GM19023 (cell line): ENCODE results near the gene SLC25A36.
"Not testable (repeated sequence)": the region's sequence is repeated elsewhere in the genome, so short reads cannot be mapped to it uniquely, and the experiment has no call there.

Experiments used
- ATAC-seq: cut with Tn5 transposase; IDR thresholded peaks from one replicate; pipeline ENCODE4 v1.9.1; 2021; ENCODE audit warnings: mild to moderate bottlenecking, moderate library complexity; ENCODE audit not compliant: unreplicated experiment

The SLC25A36 gene

GRCh38 chr3:140931016-140931454 is 10.6 kb upstream of the SLC25A36 start:
- ATAC-seq = no peak

GRCh38 chr3:140931801-140932200 is 9.8 kb upstream of the SLC25A36 start:
- no peak for ATAC-seq

GRCh38 chr3:140933109-140933508 is 8.5 kb upstream of the SLC25A36 start:
- ATAC-seq = no peak

GRCh38 chr3:140933552-140933951 is 8.1 kb upstream of the SLC25A36 start:
- no peak for ATAC-seq

GRCh38 chr3:140939305-140939704 is 2.3 kb upstream of the SLC25A36 start:
- ATAC-seq = not testable (repeated sequence)

GRCh38 chr3:140941090-140941433 is 574 bp upstream of the SLC25A36 start:
- no peak for ATAC-seq

- ATAC-seq = peak; percentile 51
These were observed 827 bp downstream of the SLC25A36 start for GRCh38 chr3:140942221-140943104.

GRCh38 chr3:140943781-140944552 is 2.3 kb downstream of the SLC25A36 start:
- no peak for ATAC-seq

- no peak for ATAC-seq
These were observed 7.0 kb downstream of the SLC25A36 start for GRCh38 chr3:140948460-140949249.

- no peak for ATAC-seq
These were observed 8.5 kb downstream of the SLC25A36 start for GRCh38 chr3:140950144-140950543.

- ATAC-seq = no peak
These were observed 9.2 kb downstream of the SLC25A36 start for GRCh38 chr3:140950863-140951262.

GRCh38 chr3:140951750-140952149 is 10.1 kb downstream of the SLC25A36 start:
- not testable (repeated sequence) for ATAC-seq

GRCh38 chr3:140953028-140953960 is 11.7 kb downstream of the SLC25A36 start:
- ATAC-seq = no peak

GRCh38 chr3:140954576-140954975 is 12.9 kb downstream of the SLC25A36 start:
- ATAC-seq = no peak

GRCh38 chr3:140955645-140956044 is 14.0 kb downstream of the SLC25A36 start:
- no peak for ATAC-seq

- ATAC-seq = no peak
These were observed 14.6 kb downstream of the SLC25A36 start for GRCh38 chr3:140956058-140956835.

GRCh38 chr3:140972833-140973232 is 31.2 kb downstream of the SLC25A36 start:
- no peak for ATAC-seq

- ATAC-seq = no peak
These were observed 33.3 kb downstream of the SLC25A36 start for GRCh38 chr3:140974900-140975299.

- ATAC-seq = no peak
These were observed 39.0 kb downstream of the SLC25A36 start for GRCh38 chr3:140980663-140981062.
